Chondrocyte (in vitro differentiated cells): Measurements from ENCODE around the gene PTPRN2. TPM values are rescaled to one million over a fixed set of nuclear protein-coding genes. Genes with fewer than 3 reads are reported as not detected.

Source experiments
- DNase-seq: peaks from one replicate; pipeline ENCODE4 v3.0.0; 2021; ENCODE audit warnings: mixed read lengths, low spot score
- H3K27ac Mint-ChIP-seq: one replicate; pipeline ENCODE4 v1.8.0; 2021; ENCODE audit warnings: mild to moderate bottlenecking, moderate library complexity, mixed read lengths; ENCODE audit not compliant: unreplicated experiment
- H3K27me3 Mint-ChIP-seq: 2 replicates; pipeline ENCODE4 v1.8.0; 2021; ENCODE audit warnings: low read depth, mixed read lengths
- H3K36me3 Mint-ChIP-seq: 2 replicates; pipeline ENCODE4 v1.8.0; 2021; ENCODE audit warnings: low read depth, mixed read lengths
- H3K4me1 Mint-ChIP-seq: 2 replicates; pipeline ENCODE4 v1.8.0; 2021; ENCODE audit warnings: low read depth, mild to moderate bottlenecking, mixed read lengths
- H3K4me3 Mint-ChIP-seq: one replicate; pipeline ENCODE4 v1.8.0; 2021; ENCODE audit warnings: mild to moderate bottlenecking, moderate library complexity, mixed read lengths; ENCODE audit not compliant: unreplicated experiment
- H3K9me3 Mint-ChIP-seq: 2 replicates; pipeline ENCODE4 v1.8.0; 2021; ENCODE audit warnings: low read depth, mixed read lengths
- CTCF ChIP-seq: fragments of 200-600 bp; sonication (generic); IDR thresholded peaks from 2 replicates; pipeline ENCODE4 v1.5.0; 2021; ENCODE audit warnings: antibody characterized with exemption, mild to moderate bottlenecking, moderate library complexity
- total RNA-seq: library from RNA; stranded (reverse); gene quantifications from 3 replicates; pipeline ENCODE4 v1.2.1, GENCODE V29; 2021

Gene PTPRN2
- total RNA-seq, 1 donor from 2014 or later: 0.30 TPM

DNA sequence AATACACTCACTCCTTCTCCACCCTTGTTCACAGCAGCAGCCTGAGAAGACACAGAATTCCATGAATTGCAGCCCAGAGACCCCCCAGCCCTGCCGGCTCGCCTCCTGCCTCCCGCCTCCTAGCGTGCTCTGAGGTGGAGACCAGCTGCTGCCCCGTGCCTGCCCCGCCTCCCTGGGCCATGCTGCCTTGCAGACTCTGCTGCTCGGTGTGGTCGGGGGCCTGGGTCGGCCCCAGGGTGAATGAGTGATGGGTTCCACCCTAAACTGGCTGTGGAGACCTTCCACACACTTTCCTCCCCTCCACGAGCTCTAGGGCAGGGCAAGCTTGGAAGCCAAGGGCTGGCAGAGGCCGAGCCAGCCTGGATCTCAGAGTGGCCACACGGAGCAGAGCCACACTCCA is 771.5 kb downstream of the PTPRN2 start:
- no peaks in the 10 kb centered on the region for H3K36me3 Mint-ChIP-seq
- no peak for TF ChIP-seq CTCF
- DNase-seq: peak; percentile 91
- H3K9me3 Mint-ChIP-seq: no peaks in the 10 kb centered on the region
- no peaks in the 10 kb centered on the region for H3K4me1 Mint-ChIP-seq
- H3K27ac Mint-ChIP-seq: no peak overlapping the region
- no peak overlapping the region for H3K4me3 Mint-ChIP-seq
- H3K27me3 Mint-ChIP-seq: no peaks in the 10 kb centered on the region

DNA sequence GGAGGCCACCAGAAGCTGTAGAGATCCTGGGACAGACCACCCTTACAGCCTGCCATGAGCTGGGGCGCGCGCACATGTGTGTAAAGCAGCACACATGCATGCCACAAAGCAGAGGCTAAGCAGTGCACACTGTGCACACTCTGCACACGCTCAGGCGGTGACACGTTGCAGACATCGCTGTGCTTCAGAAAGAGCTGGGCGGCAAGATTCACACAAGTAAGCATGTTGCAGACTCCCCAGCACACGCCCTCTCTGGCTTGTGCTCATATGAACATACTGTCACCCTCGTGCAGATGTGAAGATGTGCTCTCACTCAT is 772.0 kb downstream of the PTPRN2 start:
- no peaks in the 10 kb centered on the region for H3K9me3 Mint-ChIP-seq

GRCh38 chr7:157814931-157815705 is 772.5 kb downstream of the PTPRN2 start:
- TF ChIP-seq CTCF: no peak
- H3K27me3 Mint-ChIP-seq: no peaks in the 10 kb centered on the region
- H3K27ac Mint-ChIP-seq: no peak overlapping the region
- H3K36me3 Mint-ChIP-seq: no peaks in the 10 kb centered on the region
- no peaks in the 10 kb centered on the region for H3K9me3 Mint-ChIP-seq
- DNase-seq: peak; percentile 82
- H3K4me3 Mint-ChIP-seq: no peak overlapping the region
- H3K4me1 Mint-ChIP-seq: no peaks in the 10 kb centered on the region

More for the DNA sequence above, 772.0 kb downstream of the PTPRN2 start:
- H3K4me3 Mint-ChIP-seq: no peak overlapping the region
- no peaks in the 10 kb centered on the region for H3K36me3 Mint-ChIP-seq
- TF ChIP-seq CTCF: no peak
- no peaks in the 10 kb centered on the region for H3K27me3 Mint-ChIP-seq
- no peak overlapping the region for H3K27ac Mint-ChIP-seq
- H3K4me1 Mint-ChIP-seq: no peaks in the 10 kb centered on the region
- peak; percentile 68 for DNase-seq

DNA sequence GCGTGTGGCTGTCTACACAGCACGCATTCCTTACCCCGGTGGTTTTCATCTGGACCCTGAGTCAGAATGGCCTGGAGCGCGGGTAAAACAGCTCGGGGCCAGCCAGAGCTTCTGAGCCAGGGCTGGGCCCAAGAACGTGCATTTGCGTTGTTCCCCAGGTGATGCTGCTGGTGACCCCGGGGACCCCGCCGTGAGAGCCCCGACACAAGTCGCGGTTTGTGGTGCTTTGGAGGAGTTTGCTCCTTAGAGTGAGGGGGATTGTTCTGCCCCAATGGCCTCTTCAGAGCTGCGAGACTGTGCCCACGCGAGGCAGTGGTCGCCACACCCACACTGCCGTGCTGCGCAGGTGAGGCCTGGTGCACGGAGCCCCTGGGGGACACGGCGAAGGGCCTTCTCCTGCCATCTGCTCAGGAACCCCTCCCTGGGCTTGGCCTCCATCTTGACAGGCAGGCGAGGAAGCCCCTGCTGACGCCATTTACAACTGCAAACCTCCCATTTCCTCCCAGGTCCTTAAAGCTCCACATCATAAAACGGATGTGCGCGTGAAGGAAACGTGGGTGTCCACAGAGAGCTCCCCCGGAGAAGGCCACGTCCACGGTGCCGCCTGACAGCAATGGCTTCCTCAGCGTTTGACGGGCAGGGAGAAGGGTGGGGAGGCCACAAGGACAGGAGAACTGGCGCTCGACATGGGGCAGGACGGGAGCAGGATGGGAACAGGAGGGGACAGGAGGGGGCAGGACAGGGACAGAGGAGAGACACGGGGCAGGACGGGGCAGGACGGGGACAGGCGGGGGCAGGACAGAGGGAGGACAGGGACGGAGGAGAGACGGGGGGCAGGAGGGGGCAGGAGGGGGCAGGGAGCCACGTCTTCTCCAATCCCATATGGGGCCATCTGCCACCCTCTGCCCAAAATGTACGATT is 773.6 kb downstream of the PTPRN2 start:
- Mint-ChIP-seq H3K36me3 (no peaks in the 10 kb centered on the region), H3K4me1 (no peaks in the 10 kb centered on the region), H3K27me3 (no peaks in the 10 kb centered on the region), H3K27ac (no peak overlapping the region), H3K4me3 (no peak overlapping the region), H3K9me3 (no peaks in the 10 kb centered on the region)
- peak; percentile 83 for DNase-seq
- TF ChIP-seq CTCF: no peak

- no peaks in the 10 kb centered on the region for H3K27me3 Mint-ChIP-seq
- no peak overlapping the region for H3K4me3 Mint-ChIP-seq
- peaks cover 6% of the 10 kb centered on the region for H3K9me3 Mint-ChIP-seq
- H3K36me3 Mint-ChIP-seq: peaks cover under 1% of the 10 kb centered on the region
- TF ChIP-seq CTCF: no peak
- H3K4me1 Mint-ChIP-seq: no peaks in the 10 kb centered on the region
- no peak overlapping the region for H3K27ac Mint-ChIP-seq
- peak; percentile 79 for DNase-seq
Observed at GRCh38 chr7:157813053-157813452, 774.6 kb downstream of the PTPRN2 start.
